ENCODE results near the gene DHCR7.
"Not testable (repeated sequence)": the region's sequence is repeated elsewhere in the genome, so short reads cannot be mapped to it uniquely, and the experiment has no call there.

Gene DHCR7

DNA sequence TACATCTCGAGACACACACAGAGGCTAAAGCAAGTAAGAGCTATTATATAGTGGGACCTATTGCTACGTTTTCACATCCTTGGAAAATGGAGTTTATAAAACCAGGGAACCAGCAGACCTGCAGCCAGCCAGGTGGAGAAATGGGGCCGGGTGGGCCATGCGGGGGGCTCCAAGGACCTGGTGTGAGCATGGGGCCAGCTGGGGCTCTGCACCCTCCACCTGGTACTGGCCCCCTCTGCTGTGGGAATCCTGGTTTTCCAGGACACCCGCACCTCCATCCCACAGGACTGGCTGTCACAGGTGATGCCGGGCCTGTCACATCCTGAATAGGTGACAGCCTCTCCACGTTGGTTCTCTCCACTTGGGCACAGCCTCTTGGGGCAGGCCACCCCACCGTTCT is 11.3 kb downstream of the DHCR7 start:
- no peak for DNase-seq

DNA sequence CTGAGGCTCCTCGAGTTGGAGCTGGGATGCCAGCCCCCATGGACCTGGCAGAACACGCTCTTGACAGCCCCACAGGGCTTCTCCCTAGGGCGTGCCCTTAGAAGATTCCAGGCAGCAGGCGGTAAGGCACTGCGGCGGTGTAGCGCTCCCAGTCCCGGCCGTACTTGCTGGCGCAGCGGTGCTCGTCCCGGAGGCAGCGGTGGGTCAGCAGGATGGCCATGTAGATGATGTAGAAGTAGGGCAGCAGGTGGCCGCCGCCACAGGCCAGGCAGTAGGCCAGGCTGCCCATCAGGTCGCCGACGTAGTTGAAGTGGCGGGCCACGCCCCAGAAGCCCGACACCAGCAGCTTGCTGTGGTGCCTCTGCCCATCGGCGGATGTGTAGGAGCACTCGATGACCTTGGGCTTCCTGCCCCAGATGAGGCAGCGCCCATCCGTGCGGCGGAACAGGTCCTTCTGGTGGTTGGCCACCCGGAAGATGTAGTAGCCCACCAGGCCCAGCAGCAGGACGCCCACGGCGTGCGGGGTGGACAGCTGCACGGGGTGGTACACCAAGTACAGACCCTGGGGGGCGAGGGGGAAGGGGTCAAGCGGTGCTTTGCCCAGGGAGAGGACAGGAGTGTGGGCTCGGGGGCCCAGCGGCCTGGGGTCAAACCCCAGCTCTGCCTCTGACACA is 12.8 kb downstream of the DHCR7 start:
- no peak for DNase-seq

DNA sequence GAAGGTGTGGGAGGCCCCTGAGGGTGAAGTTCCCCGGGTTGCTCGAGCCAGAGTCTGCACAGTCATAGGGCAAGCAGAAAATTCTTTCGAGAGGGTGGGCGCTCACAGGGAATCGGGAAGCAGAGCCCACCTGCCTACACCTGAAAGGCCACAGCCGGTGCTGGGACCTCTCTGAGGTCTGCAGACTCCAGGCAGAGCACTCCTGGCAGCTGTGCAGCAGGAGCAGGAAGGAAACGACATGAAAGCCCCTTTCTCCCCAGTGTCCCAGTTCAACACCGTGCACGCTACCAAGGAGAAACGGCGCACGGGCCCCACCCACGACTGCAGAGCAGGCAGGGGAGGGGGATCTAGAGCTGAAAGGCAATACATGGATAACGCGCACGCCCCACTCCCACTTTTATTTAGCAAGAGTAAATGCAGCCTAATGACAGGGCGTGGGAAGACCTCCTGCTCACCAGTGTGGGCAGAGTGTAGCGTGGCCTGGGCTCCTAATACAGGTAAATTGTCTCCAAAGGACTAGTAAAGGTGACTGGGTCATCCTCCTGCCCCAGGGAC is 13.5 kb downstream of the DHCR7 start:
- DNase-seq = no peak

DNA sequence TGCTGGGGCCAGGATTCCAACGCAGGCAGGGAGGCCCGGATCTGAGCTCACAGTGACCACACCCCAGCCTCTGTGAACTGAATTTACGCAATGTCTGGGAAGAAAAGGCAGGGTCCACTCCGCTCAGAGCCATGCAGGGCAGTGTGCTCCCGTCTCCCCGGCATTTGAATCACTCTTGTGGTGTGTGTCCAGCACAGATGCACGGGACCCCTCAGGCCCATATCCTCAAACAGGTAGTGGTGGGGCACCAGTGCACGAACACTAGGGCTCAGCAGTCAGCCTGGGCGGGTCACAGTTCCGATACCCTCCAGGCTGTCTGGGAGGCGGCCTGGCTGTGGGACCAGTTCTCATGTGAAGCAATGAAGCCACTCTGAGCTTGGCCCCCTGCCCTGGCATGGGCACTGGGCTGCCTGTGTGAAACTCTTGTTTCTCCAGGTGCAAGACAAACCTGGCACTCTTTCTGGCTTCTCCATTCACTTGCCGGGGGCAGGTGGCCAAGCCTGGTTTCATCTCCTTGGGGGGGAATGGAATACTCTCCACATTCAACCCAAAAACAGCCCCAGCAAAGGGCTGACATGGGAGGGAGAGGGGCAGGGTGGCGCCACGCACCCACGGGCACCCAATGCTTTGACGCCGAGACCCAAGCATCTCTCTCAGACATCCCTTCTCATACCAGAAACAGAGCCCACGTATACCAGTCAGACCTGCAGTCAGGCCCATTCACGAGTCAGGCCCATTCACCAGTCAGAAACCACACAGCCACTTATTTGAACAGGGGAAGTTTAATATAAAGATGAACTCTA is 14.3 kb downstream of the DHCR7 start:
- DNase-seq = no peak

DNA sequence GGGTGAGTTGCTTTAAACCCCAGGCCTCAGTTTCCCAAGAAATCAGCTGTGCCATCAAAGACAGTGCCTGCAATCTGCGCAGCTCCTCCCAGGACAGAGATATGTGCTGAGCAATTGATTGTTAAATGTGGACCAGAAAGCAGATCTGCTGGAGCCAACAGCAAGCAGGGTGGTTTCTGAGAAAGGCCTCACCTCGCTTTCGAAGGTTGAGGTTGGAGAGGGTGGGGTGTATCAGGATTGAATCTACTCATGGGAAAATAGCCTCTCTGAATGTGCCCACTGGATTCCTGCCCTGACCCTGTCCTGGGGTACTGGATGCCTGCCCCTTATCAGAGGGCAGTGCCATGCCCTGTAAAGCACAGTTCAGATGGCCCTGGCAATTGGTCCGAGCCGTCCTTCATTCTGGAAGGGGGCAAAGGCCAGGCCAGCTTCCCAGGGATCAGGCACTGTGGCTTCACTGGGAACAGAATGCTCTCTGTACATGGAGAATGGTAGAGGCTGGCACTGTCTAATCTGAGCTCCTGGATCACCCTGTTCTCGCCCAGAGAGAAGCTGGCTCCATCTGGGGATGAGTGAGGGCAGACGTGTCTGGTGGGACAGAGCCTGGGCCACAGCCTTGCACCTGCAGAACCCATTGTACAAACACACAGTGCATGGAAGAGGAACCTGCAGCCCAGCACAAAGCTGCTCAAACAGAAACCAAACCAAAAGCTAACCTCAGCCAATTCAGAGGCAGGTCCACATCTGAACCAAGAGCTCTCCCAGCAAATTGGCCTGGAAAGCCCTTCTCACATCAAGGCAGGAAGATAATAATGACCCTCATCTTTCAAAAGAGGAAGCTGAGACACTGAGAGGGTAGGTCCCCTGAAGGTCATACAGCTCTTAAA is 15.2 kb downstream of the DHCR7 start:
- DNase-seq = no peak

DNA sequence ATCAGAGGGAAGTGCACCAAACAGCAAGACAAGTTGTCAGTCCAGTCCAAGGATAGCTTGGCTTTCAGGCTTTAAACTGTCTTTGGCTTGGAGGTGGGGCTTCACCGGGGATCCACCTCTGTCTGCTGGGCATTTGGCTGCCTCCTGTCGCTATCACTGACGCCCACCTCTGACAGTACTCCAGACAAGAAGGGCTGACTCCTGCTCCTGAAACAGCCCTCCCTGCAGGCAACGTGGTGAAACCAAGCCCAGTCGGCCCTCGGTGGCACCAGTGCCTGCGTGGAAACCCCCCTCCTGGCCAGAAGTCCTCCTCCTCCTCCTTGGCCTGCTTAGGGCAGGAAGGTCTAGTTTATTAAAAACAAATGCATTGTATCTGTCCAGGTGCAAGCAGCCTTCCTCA is 16.9 kb downstream of the DHCR7 start:
- DNase-seq = no peak

DNA sequence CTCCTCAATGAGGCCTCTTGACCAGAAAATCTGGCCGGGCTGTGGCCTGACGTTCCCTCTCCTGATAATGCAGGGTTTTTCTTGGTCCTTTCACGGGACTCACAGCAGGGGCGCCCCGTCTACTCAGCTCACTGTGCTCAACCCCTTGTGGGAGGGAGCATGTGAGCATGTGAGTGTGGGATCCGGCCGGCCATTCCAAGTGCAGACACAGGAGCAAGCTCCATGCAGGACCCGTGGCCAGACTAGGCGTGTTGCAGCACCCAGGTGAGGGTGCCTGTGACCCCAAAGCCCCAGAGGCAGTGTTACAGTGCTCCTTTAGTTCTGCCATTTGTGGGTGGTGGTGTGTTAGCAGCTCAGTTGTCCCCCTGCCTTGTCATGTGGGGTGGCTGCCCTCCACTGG is 18.0 kb downstream of the DHCR7 start:
- no peak for DNase-seq

DNA sequence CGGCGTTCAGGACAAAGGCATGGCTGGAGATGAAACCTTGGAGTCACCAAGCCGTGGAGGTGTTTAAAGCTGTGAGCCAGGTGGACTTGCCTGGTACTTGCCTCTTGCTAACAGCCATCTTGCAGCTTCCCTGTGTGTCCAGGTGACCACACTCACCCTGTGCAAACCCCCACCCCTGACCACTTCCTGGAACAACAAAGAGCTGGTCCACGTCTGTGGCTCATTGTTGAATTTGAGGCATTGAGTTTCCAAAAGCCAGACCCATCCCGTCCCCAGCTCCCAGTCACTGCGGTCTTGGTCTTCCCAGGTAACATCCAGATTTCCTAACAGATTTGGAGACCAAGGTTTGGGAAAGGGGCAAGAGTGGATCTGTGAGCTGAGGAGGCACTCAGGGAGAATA is 18.5 kb downstream of the DHCR7 start:
- DNase-seq = no peak

DNA sequence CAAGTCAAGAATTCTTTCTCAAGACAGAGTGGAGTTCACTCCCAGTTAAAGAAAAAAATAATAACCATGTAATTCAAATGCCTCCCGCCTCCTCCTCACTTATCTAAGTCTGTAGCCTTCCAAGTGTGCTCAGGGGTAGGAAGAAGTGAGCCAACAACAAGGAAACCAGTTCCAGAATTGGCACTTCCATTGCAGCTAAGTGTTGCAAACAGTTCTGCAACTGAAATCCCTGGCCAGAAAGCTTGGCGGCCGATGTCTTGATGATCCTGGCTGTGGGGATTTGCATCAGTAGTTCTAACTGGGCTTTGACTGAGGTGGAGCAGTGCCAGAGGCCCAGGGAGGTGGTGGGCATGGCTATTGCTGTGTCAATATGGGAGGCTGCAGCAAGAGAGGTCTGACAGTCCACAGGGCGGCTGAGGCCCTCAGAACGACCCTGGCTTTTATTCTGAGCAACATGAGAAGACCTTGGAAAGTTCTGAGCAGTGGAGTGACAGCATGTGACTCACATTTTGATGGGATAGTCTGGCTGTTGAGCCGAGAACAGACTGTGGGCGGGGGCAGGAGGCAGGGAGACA is 19.2 kb downstream of the DHCR7 start:
- no peak for DNase-seq

DNA sequence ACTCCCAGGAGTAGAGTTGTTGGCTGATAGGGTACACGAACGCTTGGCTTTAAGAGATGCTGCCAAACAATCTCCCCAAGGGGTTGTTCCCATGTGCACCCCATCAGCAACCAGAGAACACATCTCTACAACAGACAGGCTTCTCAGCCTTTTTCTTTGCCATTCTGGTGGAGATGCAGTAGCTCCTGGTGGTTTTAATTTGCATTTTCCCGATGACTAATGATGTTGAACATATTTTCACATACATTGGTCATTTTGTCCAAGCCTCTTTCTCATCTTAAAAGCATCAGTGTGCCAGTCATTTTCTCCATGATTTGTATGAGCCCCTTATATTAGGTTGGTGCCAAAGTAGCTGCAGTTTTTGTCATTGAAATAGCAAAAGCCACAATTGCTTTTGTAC is 21.8 kb downstream of the DHCR7 start:
- DNase-seq = no peak

DNA sequence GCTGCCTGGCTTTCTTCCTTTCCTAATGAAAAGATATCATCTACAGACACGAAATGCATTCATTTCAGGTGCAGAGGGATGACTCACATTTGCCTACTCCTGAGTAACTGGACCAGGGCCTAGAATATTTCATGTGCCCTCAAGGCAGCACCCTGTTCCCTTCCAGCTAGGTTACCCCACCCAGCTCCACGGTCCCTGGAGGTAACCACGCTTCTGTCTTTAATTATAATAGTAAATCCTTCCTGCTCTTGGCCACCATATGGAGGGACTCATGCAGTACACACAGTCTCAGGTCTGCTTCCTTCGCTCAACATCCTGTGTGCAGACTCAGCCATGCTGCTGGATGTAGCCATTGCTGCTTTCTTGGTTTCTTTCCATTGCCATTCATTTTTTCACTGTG is 22.3 kb downstream of the DHCR7 start:
- DNase-seq = no peak

DNA sequence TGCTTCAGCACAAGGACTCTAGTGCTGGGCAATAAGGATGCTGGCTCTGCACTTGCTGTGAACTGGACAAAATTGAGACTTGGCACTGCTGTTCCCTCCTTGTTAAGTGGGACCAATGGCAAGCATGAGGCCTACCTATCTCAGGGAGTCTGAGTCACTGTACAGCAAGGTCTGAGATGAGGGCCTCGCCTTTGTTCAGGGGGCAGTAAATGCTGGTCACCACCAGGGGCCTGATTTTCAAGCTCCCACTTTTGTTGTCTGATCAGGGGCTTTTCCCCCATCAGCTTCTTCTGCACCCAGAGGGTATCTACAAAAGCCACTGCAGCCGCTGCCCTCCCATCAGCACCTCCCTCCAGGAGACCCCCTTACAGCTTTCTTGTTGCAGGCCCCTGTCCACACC is 22.8 kb downstream of the DHCR7 start:
- DNase-seq = no peak

DNA sequence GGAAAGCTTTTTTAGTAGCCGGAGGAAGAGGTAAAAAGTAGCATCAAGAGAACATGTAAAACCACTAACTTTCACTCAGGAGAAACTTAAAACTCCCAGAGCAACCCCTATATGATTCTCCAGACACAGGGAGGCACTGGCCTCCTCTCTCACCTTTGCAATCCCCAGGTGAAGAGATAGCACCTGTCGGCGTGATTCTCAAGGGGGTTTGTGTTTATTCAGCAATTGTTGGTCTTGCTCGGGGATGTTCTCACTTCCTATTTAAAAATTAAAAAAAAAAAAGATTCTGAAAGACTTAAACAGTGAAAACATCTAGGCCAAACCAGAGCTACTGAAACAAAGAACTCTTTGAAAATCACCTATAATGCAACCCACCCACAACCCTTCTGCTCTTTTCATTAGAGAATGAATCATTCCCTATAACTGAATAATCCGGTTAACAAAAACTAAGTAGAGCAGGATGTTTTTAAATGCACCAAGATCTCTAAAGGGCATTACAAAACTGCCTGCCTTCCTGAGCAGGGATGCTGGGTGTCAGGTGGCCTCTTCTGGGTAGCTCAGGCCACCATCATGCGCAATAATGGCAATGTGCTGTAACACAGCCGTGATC is 24.9 kb downstream of the DHCR7 start:
- DNase-seq = no peak

DNA sequence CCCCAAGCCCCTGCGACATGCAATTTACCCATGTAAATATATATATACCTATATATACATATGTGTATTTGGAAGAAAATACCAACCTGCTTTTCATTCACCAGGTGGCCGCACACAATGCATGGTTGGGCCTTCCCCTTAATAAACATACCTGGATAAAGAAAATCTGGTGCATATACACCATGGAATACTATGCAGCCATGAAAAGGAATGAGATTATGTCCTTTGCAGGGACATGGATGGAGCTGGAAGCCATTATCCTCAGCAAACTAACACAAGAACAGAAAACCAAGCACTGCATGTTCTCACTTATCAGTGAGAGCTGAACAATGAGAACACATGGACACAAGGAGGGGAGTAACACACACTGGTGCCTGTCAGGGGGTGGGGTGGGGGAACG is 25.9 kb downstream of the DHCR7 start:
- not testable (repeated sequence) for DNase-seq

DNA sequence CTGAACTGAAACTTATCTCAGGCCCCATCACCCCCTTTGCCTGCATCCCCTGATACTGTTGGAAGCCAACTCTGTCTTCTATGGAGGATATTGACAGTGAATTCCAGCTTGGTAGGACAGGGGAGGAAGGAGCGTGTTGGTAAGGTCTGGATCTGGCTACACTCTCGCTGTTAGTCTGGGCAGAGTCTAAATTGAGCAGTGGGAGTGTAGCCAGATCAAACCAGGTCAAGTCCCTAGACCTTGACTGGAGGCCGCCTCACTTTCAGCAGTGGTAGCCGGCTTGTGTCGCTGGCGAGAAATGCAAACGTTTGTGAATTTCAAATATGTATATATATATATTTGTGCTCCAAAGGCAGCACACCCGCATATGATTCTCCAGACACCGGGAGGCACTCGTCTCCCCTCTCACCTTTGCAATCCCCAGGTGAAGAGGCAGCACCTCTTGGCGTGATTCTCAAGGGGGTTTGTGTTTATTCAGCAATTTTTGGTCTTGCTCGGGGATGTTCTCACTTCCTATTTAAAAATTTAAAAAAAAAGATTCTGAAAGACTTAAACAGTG is 26.7 kb downstream of the DHCR7 start:
- DNase-seq = no peak

DNA sequence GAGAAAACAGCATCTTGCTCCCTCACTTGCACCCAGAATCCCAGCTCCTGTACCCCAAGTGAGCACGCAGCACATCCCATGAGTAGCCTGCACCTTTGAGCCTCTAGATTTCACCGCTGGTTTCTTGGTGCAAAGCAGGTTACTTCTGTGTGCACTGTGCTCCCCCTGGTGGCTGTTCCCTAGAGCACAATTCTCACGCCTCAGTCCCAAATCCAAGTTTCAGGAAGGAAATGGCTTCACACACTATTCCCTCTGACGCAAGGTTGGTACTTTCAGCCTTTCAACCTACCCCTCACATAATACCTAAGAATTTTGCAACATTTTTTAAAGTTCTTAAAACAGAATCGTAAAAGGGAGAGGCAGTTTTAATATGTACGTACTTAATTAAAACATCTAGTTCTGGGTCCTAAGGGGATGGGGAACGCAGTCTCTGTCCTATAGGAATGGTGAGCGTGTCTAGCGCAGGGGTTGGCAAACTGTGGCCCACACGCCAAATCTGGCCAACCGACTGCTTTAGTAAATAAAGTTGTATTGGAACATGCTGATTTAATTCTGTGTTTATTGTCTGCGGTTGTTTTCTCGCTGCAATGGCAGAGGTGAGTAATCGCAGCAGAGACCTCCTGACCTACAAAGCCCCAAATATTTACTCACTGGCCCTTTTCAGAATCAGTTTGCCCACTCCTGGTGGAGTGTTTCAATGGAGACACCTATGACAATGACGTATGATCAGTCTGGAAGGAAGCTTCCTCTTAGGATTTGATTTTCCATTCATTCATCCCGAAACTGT is 27.5 kb downstream of the DHCR7 start:
- no peak for DNase-seq

DNA sequence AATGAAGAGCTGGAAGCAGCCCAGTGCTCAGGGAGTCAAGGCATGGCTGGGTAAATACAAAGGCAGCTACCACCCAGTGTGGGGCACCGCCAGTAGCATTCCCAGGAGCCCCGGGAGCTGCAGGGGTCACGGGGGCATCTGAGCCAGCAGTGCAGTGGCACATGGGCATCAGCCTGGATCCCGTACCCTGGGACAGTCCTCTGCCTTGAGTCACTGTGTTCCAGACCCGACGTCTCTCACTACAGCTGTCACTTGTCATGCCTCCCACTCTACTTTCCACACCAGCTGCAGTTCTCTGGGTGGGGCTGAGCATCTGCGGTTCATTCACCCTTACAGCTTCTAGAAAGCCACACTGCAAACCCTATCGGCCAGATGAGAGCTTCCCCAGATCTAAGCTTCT is 29.6 kb downstream of the DHCR7 start:
- DNase-seq = no peak

DNA sequence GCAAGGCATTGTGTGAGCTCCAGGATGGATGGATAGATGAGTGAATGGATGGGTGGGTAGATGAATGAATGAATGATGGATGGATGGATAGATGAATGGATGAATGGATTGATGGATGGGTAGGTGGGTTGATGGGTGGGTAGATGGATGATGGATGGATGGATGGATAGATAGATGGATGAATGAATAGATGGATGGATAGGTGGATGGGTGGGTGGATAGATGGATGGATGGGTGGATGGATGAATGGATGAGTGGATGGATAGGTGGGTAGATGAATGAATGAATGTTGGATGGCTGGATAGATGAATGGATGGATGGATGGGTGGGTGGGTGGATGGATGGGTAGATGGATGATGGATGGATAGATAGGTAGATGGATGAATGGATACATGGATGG is 33.5 kb downstream of the DHCR7 start:
- no peak for DNase-seq

DNA sequence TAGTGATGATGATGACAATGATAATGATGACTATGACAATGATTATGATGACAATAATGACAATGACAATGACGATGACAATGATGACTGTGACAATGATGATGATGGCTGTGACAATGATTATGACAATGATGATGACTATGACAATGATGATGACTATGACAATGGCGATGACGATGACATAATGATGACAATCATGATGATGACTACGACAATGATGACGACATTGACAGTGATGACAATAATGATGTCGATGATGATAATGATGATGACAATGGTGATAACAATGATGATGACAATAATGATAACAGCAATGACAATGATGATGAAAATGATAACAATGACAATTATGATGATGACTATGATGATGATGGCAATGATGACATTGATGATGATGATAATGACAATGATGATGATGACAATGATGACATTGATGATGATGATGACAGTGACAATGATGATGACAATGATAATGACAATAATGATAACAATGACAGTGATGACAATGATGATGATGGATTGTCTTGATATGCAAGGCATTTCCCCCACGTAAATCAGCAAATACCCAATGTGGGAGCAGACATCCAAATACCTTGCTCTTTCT is 37.7 kb downstream of the DHCR7 start:
- DNase-seq = no peak

DNA sequence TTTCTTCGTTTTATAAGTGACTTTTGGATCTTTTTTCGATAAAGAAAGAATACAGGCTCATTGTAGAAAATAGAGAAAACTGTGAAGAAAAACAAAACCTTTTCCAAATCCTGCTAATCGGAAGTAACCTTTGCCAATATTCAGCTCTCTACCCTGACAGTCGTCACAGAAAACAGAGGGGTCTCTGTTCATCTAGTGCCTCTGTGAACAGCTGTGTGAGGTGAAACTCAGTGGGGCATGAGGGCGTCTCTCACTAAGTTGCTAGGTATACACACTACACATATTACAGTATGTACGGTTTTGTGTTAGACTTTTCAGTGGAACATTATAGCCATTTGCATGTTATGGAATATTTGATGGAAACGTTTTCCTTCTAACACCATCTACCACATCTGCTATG is 39.4 kb downstream of the DHCR7 start:
- DNase-seq = no peak

DNA sequence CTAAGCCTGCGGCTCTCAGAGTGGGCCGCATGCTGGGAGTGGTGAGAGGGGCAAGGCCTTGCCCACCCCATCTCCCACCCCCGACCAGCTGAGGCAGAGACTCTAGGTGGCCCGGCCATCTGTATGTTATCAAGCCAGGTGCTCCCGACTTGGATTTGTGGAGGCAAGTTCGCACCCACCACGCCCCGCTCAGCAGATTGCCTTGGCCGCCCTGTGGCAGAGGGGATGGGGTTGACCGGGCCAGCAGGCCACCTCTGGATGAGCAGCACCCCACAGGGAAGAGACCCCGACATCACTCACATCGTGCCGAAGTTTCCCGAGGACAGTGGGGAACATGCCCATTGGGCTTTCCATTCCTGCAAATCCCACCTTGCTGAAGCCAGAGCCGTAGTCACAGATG is 40.8 kb downstream of the DHCR7 start:
- DNase-seq = no peak

Data from stimulated activated naive CD4-positive, alpha-beta T cell (primary cell).